Measurements from ENCODE around the gene ABCD4.
A peak's percentile ranks its signal among the peaks of the same experiment; 100 is the strongest.

Gene ABCD4

GRCh38 chr14:74281069-74281468, 21.7 kb downstream of the ABCD4 start (continued):
- no peak for TF ChIP-seq ZFP3 (CRISPR knock-in tag; IDR thresholded peaks at IDR 0.05)
- TF ChIP-seq ZNF70 (CRISPR knock-in tag; IDR thresholded peaks at IDR 0.05): no peak
- TF ChIP-seq TSHZ2 (CRISPR knock-in tag; IDR thresholded peaks at IDR 0.05): no peak
- TF ChIP-seq SNAI2 (CRISPR knock-in tag; IDR thresholded peaks at IDR 0.05): no peak
- TF ChIP-seq POU6F1 (CRISPR knock-in tag; IDR thresholded peaks at IDR 0.05; ENCODE audit: borderline replicate concordance, low read depth): no peak

GRCh38 chr14:74278080-74278479, 24.7 kb downstream of the ABCD4 start:
- TF ChIP-seq ZNF8 (CRISPR knock-in tag; IDR thresholded peaks at IDR 0.05): no peak
- no peak for TF ChIP-seq ZFP3 (CRISPR knock-in tag; IDR thresholded peaks at IDR 0.05)
- TF ChIP-seq ZC3H10 (CRISPR knock-in tag; IDR thresholded peaks at IDR 0.05): no peak
- TF ChIP-seq, protein P1, sequence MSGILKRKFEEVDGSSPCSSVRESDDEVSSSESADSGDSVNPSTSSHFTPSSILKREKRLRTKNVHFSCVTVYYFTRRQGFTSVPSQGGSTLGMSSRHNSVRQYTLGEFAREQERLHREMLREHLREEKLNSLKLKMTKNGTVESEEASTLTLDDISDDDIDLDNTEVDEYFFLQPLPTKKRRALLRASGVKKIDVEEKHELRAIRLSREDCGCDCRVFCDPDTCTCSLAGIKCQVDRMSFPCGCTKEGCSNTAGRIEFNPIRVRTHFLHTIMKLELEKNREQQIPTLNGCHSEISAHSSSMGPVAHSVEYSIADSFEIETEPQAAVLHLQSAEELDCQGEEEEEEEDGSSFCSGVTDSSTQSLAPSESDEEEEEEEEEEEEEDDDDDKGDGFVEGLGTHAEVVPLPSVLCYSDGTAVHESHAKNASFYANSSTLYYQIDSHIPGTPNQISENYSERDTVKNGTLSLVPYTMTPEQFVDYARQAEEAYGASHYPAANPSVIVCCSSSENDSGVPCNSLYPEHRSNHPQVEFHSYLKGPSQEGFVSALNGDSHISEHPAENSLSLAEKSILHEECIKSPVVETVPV (CRISPR knock-in tag; IDR thresholded peaks at IDR 0.05): no peak
- TF ChIP-seq SNAI2 (CRISPR knock-in tag; IDR thresholded peaks at IDR 0.05): no peak
- no peak for TF ChIP-seq TOX (CRISPR knock-in tag; IDR thresholded peaks at IDR 0.05; ENCODE audit: borderline replicate concordance)
- no peak for TF ChIP-seq ISL1 (CRISPR knock-in tag; IDR thresholded peaks at IDR 0.05)
- no peak for TF ChIP-seq ZNF70 (CRISPR knock-in tag; IDR thresholded peaks at IDR 0.05)
- TF ChIP-seq, protein P2, sequence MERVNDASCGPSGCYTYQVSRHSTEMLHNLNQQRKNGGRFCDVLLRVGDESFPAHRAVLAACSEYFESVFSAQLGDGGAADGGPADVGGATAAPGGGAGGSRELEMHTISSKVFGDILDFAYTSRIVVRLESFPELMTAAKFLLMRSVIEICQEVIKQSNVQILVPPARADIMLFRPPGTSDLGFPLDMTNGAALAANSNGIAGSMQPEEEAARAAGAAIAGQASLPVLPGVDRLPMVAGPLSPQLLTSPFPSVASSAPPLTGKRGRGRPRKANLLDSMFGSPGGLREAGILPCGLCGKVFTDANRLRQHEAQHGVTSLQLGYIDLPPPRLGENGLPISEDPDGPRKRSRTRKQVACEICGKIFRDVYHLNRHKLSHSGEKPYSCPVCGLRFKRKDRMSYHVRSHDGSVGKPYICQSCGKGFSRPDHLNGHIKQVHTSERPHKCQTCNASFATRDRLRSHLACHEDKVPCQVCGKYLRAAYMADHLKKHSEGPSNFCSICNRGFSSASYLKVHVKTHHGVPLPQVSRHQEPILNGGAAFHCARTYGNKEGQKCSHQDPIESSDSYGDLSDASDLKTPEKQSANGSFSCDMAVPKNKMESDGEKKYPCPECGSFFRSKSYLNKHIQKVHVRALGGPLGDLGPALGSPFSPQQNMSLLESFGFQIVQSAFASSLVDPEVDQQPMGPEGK (CRISPR knock-in tag; IDR thresholded peaks at IDR 0.05; ENCODE audit: borderline replicate concordance): no peak
- TF ChIP-seq RARB (CRISPR knock-in tag; IDR thresholded peaks at IDR 0.05): no peak
- TF ChIP-seq POU6F1 (CRISPR knock-in tag; IDR thresholded peaks at IDR 0.05; ENCODE audit: borderline replicate concordance, low read depth): no peak
- TF ChIP-seq ESRRG (CRISPR knock-in tag; IDR thresholded peaks at IDR 0.05): no peak
- TF ChIP-seq ZNF565 (CRISPR knock-in tag; conservative IDR thresholded peaks at IDR 0.05; ENCODE audit: low read depth): no peak
- TF ChIP-seq, protein P3, sequence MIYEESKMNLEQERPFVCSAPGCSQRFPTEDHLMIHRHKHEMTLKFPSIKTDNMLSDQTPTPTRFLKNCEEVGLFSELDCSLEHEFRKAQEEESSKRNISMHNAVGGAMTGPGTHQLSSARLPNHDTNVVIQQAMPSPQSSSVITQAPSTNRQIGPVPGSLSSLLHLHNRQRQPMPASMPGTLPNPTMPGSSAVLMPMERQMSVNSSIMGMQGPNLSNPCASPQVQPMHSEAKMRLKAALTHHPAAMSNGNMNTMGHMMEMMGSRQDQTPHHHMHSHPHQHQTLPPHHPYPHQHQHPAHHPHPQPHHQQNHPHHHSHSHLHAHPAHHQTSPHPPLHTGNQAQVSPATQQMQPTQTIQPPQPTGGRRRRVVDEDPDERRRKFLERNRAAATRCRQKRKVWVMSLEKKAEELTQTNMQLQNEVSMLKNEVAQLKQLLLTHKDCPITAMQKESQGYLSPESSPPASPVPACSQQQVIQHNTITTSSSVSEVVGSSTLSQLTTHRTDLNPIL (CRISPR knock-in tag; IDR thresholded peaks at IDR 0.05; ENCODE audit: low read depth): no peak
- no peak for TF ChIP-seq OSR1 (CRISPR knock-in tag; IDR thresholded peaks at IDR 0.05)
- no peak for TF ChIP-seq GLIS3 (CRISPR knock-in tag; IDR thresholded peaks at IDR 0.05)
- no peak for TF ChIP-seq TCF4 (CRISPR knock-in tag; IDR thresholded peaks at IDR 0.05; ENCODE audit: borderline replicate concordance)

GRCh38 chr14:74275241-74275841, 27.4 kb downstream of the ABCD4 start:
- ATAC-seq: peak; percentile 59
- TF ChIP-seq RARB (CRISPR knock-in tag; IDR thresholded peaks at IDR 0.05): no peak
- TF ChIP-seq, protein P3 (CRISPR knock-in tag; IDR thresholded peaks at IDR 0.05; ENCODE audit: low read depth): no peak
- no peak for TF ChIP-seq ISL1 (CRISPR knock-in tag; IDR thresholded peaks at IDR 0.05)
- TF ChIP-seq, protein P2 (CRISPR knock-in tag; IDR thresholded peaks at IDR 0.05; ENCODE audit: borderline replicate concordance): no peak
- no peak for TF ChIP-seq ZFP3 (CRISPR knock-in tag; IDR thresholded peaks at IDR 0.05)
- TF ChIP-seq ZC3H10 (CRISPR knock-in tag; IDR thresholded peaks at IDR 0.05): no peak
- TF ChIP-seq ZNF565 (CRISPR knock-in tag; conservative IDR thresholded peaks at IDR 0.05; ENCODE audit: low read depth): no peak
- TF ChIP-seq ESRRG (CRISPR knock-in tag; IDR thresholded peaks at IDR 0.05): no peak
- no peak for TF ChIP-seq OSR1 (CRISPR knock-in tag; IDR thresholded peaks at IDR 0.05)
- TF ChIP-seq GLIS3 (CRISPR knock-in tag; IDR thresholded peaks at IDR 0.05): no peak
- no peak for TF ChIP-seq PPARA (CRISPR knock-in tag; IDR thresholded peaks at IDR 0.05; ENCODE audit: borderline replicate concordance)
- no peak for TF ChIP-seq CSDC2 (CRISPR knock-in tag; IDR thresholded peaks at IDR 0.05)
- TF ChIP-seq ZNF8 (CRISPR knock-in tag; IDR thresholded peaks at IDR 0.05): no peak
- no peak for TF ChIP-seq ARNTL (CRISPR knock-in tag; IDR thresholded peaks at IDR 0.05; ENCODE audit: borderline replicate concordance, low read depth)
- TF ChIP-seq TOX (CRISPR knock-in tag; IDR thresholded peaks at IDR 0.05; ENCODE audit: borderline replicate concordance): no peak
- TF ChIP-seq TCF4 (CRISPR knock-in tag; IDR thresholded peaks at IDR 0.05; ENCODE audit: borderline replicate concordance): no peak

More at GRCh38 chr14:74278080-74278479, 24.7 kb downstream of the ABCD4 start:
- ATAC-seq: no peak

Data from SK-N-SH treated with all-trans-retinoic acid at 6 μM for 48 hours (cell line).